ENCODE measurements around the gene HK3.
A peak's percentile ranks its signal among the peaks of the same experiment; 100 is the strongest.

HK3 gene

GRCh38 chr5:176902102-176902814, 3.1 kb upstream of the HK3 start:
- no peak for DNase-seq

- peak; percentile 11 for DNase-seq
Measured at GRCh38 chr5:176901260-176902101, 2.3 kb upstream of the HK3 start.

GRCh38 chr5:176900780-176901204, 1.6 kb upstream of the HK3 start:
- DNase-seq, result no peak

- no peak for DNase-seq
Measured at GRCh38 chr5:176899946-176900779, 1.0 kb upstream of the HK3 start.

- DNase-seq, result no peak
Measured at GRCh38 chr5:176897263-176897662, 1.9 kb downstream of the HK3 start.

- DNase-seq, result no peak
Measured at GRCh38 chr5:176895831-176896230, 3.3 kb downstream of the HK3 start.

- DNase-seq, result no peak
Measured at GRCh38 chr5:176894298-176894697, 4.8 kb downstream of the HK3 start.

GRCh38 chr5:176892663-176893062, 6.5 kb downstream of the HK3 start:
- no peak for DNase-seq

- no peak for DNase-seq
Measured at GRCh38 chr5:176891331-176891958, 7.7 kb downstream of the HK3 start.

GRCh38 chr5:176890455-176891330, 8.5 kb downstream of the HK3 start:
- DNase-seq, result no peak

- DNase-seq, result no peak
Measured at GRCh38 chr5:176889321-176890280, 9.5 kb downstream of the HK3 start.

- DNase-seq, result no peak
Measured at GRCh38 chr5:176888865-176889165, 10.3 kb downstream of the HK3 start.

- no peak for DNase-seq
Measured at GRCh38 chr5:176888016-176888864, 10.9 kb downstream of the HK3 start.

GRCh38 chr5:176887252-176887849, 11.8 kb downstream of the HK3 start:
- DNase-seq, result no peak

- no peak for DNase-seq
Measured at GRCh38 chr5:176886336-176887251, 12.6 kb downstream of the HK3 start.

- DNase-seq, result no peak
Measured at GRCh38 chr5:176884571-176884890, 14.6 kb downstream of the HK3 start.

GRCh38 chr5:176883700-176884570, 15.2 kb downstream of the HK3 start:
- no peak for DNase-seq

GRCh38 chr5:176882567-176882903, 16.6 kb downstream of the HK3 start:
- DNase-seq, result no peak

Measured in CD4-positive, alpha-beta T cell treated with Interleukin-4 for 4 hours (primary cell).